GM23338 (cell line): Measurements from ENCODE around the gene FOXL1. TPM values are rescaled to one million over a fixed set of nuclear protein-coding genes. Genes with fewer than 3 reads are reported as not detected.

Experiments used
- ATAC-seq: fragments of 200-7000 bp; cut with Tn5 transposase; 3 replicates; pipeline ENCODE4 v1.9.1; 2020
- DNase-seq: peaks from one replicate; pipeline ENCODE4 v3.0.0-alpha.2; 2015; ENCODE audit warnings: low spot score
- H2AFZ ChIP-seq: fragments of 200-600 bp; sonication (generic); 2 replicates; pipeline ENCODE4 v1.8.0; 2016; ENCODE audit warnings: antibody characterized with exemption, mild to moderate bottlenecking, moderate library complexity
- H3F3A ChIP-seq: fragments of 200-600 bp; sonication (generic); replicated peaks from 2 replicates; pipeline ENCODE4 v1.8.0; 2017; ENCODE audit warnings: antibody characterized with exemption, mixed run types, low read depth
- H3K27ac ChIP-seq: fragments of 200-600 bp; sonication (generic); 2 replicates; pipeline ENCODE4 v1.6.1; 2016; ENCODE audit warnings: low read depth
- H3K27me3 ChIP-seq: fragments of 200-600 bp; sonication (generic); 2 replicates; pipeline ENCODE4 v1.8.0; 2016; ENCODE audit warnings: mild to moderate bottlenecking, mixed run types, moderate library complexity; ENCODE audit not compliant: insufficient read depth
- H3K36me3 ChIP-seq: fragments of 200-600 bp; sonication (generic); 2 replicates; pipeline ENCODE4 v1.8.0; 2016; ENCODE audit warnings: mild to moderate bottlenecking; ENCODE audit not compliant: insufficient read depth
- H3K4me1 ChIP-seq: fragments of 200-600 bp; sonication (generic); 2 replicates; pipeline ENCODE4 v1.8.0; 2016; ENCODE audit warnings: mild to moderate bottlenecking, moderate library complexity; ENCODE audit not compliant: insufficient read depth
- H3K4me2 ChIP-seq: fragments of 200-600 bp; sonication (generic); 2 replicates; pipeline ENCODE4 v1.7.1; 2017; ENCODE audit warnings: mixed run types
- H3K4me3 ChIP-seq: fragments of 200-600 bp; sonication (generic); 2 replicates; pipeline ENCODE4 v1.6.1; 2016; ENCODE audit warnings: mixed run types
- H3K79me2 ChIP-seq: fragments of 200-600 bp; sonication (generic); replicated peaks from 2 replicates; pipeline ENCODE4 v1.8.0; 2017; ENCODE audit warnings: mild to moderate bottlenecking; ENCODE audit not compliant: insufficient read depth
- H3K9me2 ChIP-seq: fragments of 200-600 bp; sonication (generic); 2 replicates; pipeline ENCODE4 v1.8.0; 2017; ENCODE audit not compliant: insufficient read depth
- H4K20me1 ChIP-seq: fragments of 200-600 bp; sonication (generic); replicated peaks from 2 replicates; pipeline ENCODE4 v1.8.0; 2017; ENCODE audit warnings: mild to moderate bottlenecking; ENCODE audit not compliant: insufficient read depth
- H3K27ac Mint-ChIP-seq: 2 replicates; pipeline ENCODE4 v1.8.0; 2020; ENCODE audit warnings: inconsistent platforms, mild to moderate bottlenecking, moderate library complexity, mixed read lengths
- H3K27me3 Mint-ChIP-seq: 3 replicates; pipeline ENCODE4 v1.8.0; 2022; ENCODE audit warnings: low read depth, mild to moderate bottlenecking, moderate library complexity, mixed read lengths, inconsistent platforms; ENCODE audit not compliant: insufficient read depth, poor library complexity
- H3K36me3 Mint-ChIP-seq: 3 replicates; pipeline ENCODE4 v1.8.0; 2021; ENCODE audit warnings: low read depth, mild to moderate bottlenecking, inconsistent platforms, moderate library complexity, mixed read lengths
- H3K4me1 Mint-ChIP-seq: 3 replicates; pipeline ENCODE4 v1.8.0; 2020; ENCODE audit warnings: mild to moderate bottlenecking, inconsistent platforms, mixed read lengths
- H3K4me3 Mint-ChIP-seq: 3 replicates; pipeline ENCODE4 v1.8.0; 2021; ENCODE audit warnings: moderate library complexity, mild to moderate bottlenecking, inconsistent platforms, mixed read lengths
- H3K9me3 Mint-ChIP-seq: 3 replicates; pipeline ENCODE4 v1.8.0; 2020; ENCODE audit warnings: moderate library complexity, mild to moderate bottlenecking, inconsistent platforms, mixed read lengths
- CREB1 ChIP-seq: fragments of 250-450 bp; sonication (Bioruptor Pico); IDR thresholded peaks from 2 replicates; pipeline ENCODE4 v1.5.0; 2020; ENCODE audit warnings: low read depth, mild to moderate bottlenecking, moderate library complexity
- CTCF ChIP-seq, 2 experiments: fragments of 200-600 bp in 1 of 2; sonication (generic) in 1 of 2; conservative IDR thresholded peaks; 2 replicates each; pipeline versions ENCODE4 v1.5.1 to v1.6.1; 2016 to 2017; ENCODE audit warnings: antibody characterized with exemption in 2 of 2, low read depth in 2 of 2, mild to moderate bottlenecking in 2 of 2, moderate library complexity in 1 of 2
- EZH2 ChIP-seq: fragments of 200-600 bp; sonication (generic); IDR thresholded peaks from one replicate; pipeline ENCODE4 v1.8.0; 2017; ENCODE audit warnings: antibody characterized with exemption, mild to moderate bottlenecking, low read depth; ENCODE audit not compliant: unreplicated experiment
- EZH2phosphoT487 ChIP-seq: fragments of 200-600 bp; sonication (generic); IDR thresholded peaks from one replicate; pipeline ENCODE4 v1.8.1; 2018; ENCODE audit warnings: antibody characterized with exemption; ENCODE audit not compliant: unreplicated experiment
- JUNB ChIP-seq: IDR thresholded peaks from one replicate; pipeline ENCODE4 v1.6.1; 2016; ENCODE audit warnings: antibody characterized with exemption; ENCODE audit not compliant: unreplicated experiment
- NANOG ChIP-seq: IDR thresholded peaks from 2 replicates; pipeline ENCODE4 v1.6.1; 2016; ENCODE audit warnings: antibody characterized with exemption, borderline replicate concordance
- STAT1 ChIP-seq: IDR thresholded peaks from one replicate; pipeline ENCODE4 v1.6.1; 2016; ENCODE audit warnings: antibody characterized with exemption; ENCODE audit not compliant: unreplicated experiment
- ZNF114 ChIP-seq: fragments of 250-450 bp; sonication (Bioruptor Pico); IDR thresholded peaks from 2 replicates; pipeline ENCODE4 v1.5.0; 2020; ENCODE audit warnings: mild to moderate bottlenecking, moderate library complexity
- ZNF331 ChIP-seq: fragments of 250-450 bp; sonication (Bioruptor Pico); IDR thresholded peaks from 2 replicates; pipeline ENCODE4 v1.5.0; 2020; ENCODE audit warnings: low read depth, mild to moderate bottlenecking, moderate library complexity
- polyA plus RNA-seq: library from polyadenylated mRNA; unstranded; fragments of >200 nt; fragmentation: Nextera tagmentation; extraction: Ambion mirVana; gene quantifications from 2 replicates; pipeline ENCODE4 v1.2.1, GENCODE V29; 2016
- total RNA-seq: library from RNA; depleted of rRNA; stranded (reverse); fragments of >200 nt; shearing (Covaris generic); gene quantifications from 2 replicates; pipeline ENCODE4 v1.2.3, GENCODE V29; 2014
- TF ChIP-seq, protein P1 (sequence below): IDR thresholded peaks from one replicate; pipeline ENCODE4 v1.6.1; 2018; ENCODE audit warnings: antibody characterized with exemption; ENCODE audit not compliant: unreplicated experiment
- TF ChIP-seq, protein P2 (sequence below): IDR thresholded peaks from 2 replicates; pipeline ENCODE4 v1.6.1; 2016; ENCODE audit warnings: antibody characterized with exemption

Gene FOXL1
- total and polyA plus RNA-seq, 2 experiments from 2014 or later, result 0.31 TPM; not detected in 1

GRCh38 chr16:86542756-86543750 lies 35.3 kb upstream of the FOXL1 start (continued):
- TF ChIP-seq, protein P1, sequence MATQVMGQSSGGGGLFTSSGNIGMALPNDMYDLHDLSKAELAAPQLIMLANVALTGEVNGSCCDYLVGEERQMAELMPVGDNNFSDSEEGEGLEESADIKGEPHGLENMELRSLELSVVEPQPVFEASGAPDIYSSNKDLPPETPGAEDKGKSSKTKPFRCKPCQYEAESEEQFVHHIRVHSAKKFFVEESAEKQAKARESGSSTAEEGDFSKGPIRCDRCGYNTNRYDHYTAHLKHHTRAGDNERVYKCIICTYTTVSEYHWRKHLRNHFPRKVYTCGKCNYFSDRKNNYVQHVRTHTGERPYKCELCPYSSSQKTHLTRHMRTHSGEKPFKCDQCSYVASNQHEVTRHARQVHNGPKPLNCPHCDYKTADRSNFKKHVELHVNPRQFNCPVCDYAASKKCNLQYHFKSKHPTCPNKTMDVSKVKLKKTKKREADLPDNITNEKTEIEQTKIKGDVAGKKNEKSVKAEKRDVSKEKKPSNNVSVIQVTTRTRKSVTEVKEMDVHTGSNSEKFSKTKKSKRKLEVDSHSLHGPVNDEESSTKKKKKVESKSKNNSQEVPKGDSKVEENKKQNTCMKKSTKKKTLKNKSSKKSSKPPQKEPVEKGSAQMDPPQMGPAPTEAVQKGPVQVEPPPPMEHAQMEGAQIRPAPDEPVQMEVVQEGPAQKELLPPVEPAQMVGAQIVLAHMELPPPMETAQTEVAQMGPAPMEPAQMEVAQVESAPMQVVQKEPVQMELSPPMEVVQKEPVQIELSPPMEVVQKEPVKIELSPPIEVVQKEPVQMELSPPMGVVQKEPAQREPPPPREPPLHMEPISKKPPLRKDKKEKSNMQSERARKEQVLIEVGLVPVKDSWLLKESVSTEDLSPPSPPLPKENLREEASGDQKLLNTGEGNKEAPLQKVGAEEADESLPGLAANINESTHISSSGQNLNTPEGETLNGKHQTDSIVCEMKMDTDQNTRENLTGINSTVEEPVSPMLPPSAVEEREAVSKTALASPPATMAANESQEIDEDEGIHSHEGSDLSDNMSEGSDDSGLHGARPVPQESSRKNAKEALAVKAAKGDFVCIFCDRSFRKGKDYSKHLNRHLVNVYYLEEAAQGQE, result no peak
- no peak for TF ChIP-seq CREB1 (CRISPR knock-in tag)
- no peak for TF ChIP-seq CTCF (conservative IDR thresholded peaks at IDR 0.05; ENCODE audit: low read depth in 2 of 2)
- no peak for TF ChIP-seq ZNF331 (CRISPR knock-in tag)
- no peak for TF ChIP-seq STAT1
- TF ChIP-seq JUNB, result no peak
- TF ChIP-seq EZH2, result no peak
- no peak for TF ChIP-seq ZNF114 (CRISPR knock-in tag)
- no peak for TF ChIP-seq NANOG
- TF ChIP-seq, protein P2, sequence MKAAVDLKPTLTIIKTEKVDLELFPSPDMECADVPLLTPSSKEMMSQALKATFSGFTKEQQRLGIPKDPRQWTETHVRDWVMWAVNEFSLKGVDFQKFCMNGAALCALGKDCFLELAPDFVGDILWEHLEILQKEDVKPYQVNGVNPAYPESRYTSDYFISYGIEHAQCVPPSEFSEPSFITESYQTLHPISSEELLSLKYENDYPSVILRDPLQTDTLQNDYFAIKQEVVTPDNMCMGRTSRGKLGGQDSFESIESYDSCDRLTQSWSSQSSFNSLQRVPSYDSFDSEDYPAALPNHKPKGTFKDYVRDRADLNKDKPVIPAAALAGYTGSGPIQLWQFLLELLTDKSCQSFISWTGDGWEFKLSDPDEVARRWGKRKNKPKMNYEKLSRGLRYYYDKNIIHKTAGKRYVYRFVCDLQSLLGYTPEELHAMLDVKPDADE, result no peak

DNA sequence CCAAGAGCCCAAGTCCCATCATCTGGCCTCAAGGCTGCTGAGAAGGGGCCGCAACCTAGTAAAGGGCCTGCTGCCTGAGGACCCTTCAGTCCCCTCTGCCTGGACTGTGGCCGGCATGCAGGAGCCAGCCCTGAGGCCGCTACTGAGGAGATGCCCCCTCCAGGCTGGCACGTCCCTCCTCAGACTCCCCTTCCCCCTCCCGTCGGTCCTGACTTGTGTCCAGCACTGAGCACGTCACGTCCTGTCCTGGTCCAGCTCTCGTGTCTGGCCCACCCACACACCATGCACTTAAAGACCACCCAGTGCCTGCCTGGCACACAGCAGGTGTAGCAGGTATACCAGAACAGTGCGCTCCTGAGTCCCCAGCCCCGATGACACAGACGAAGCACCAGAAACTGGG lies 32.9 kb upstream of the FOXL1 start:
- no peak for ATAC-seq

More for the DNA sequence above, 32.9 kb upstream of the FOXL1 start:
- H4K20me1 ChIP-seq, result no peaks in the 10 kb centered on the region
- no peak overlapping the region for H3K27ac Mint-ChIP-seq
- H3K4me1 Mint-ChIP-seq, result no peaks in the 10 kb centered on the region
- H3K4me3 Mint-ChIP-seq, result no peak overlapping the region
- no peak overlapping the region for H3K4me3 ChIP-seq
- DNase-seq, result no peak
- no peak overlapping the region for H3K27ac ChIP-seq
- H3K4me2 ChIP-seq, result no peak overlapping the region
- TF ChIP-seq, protein P1, result no peak
- TF ChIP-seq EZH2phosphoT487 (no peak), NANOG (no peak), STAT1 (no peak), ZNF114 (CRISPR knock-in tag) (no peak)
- TF ChIP-seq, protein P2, result no peak
- H3K27me3 Mint-ChIP-seq, result peaks cover under 1% of the 10 kb centered on the region
- H3K36me3 ChIP-seq, result no peaks in the 10 kb centered on the region; the same call in 1 of the 2 replicates
- H3K9me3 Mint-ChIP-seq, result no peaks in the 10 kb centered on the region
- peaks cover 7% of the 10 kb centered on the region; the same call in 2 of the 3 replicates for H3K36me3 Mint-ChIP-seq
- no peaks in the 10 kb centered on the region for H3K4me1 ChIP-seq
- H3K9me2 ChIP-seq, result no peaks in the 10 kb centered on the region
- no peaks in the 10 kb centered on the region for H3K27me3 ChIP-seq
- H2AFZ ChIP-seq, result no peak overlapping the region
- no peaks in the 10 kb centered on the region for H3K79me2 ChIP-seq
- H3F3A ChIP-seq, result no peaks in the 10 kb centered on the region
